C4-2B (cell line): ENCODE data around the gene PAK5.

Experiments
- ZFX ChIP-seq: fragments of 450-650 bp; IDR thresholded peaks from 2 replicates; pipeline ENCODE4 v1.6.1; 2017
- TF ChIP-seq, protein P1 (sequence below): fragments of 450-650 bp; conservative IDR thresholded peaks from 2 replicates; pipeline ENCODE4 v1.5.1; 2017; ENCODE audit warnings: mild to moderate bottlenecking

DNA sequence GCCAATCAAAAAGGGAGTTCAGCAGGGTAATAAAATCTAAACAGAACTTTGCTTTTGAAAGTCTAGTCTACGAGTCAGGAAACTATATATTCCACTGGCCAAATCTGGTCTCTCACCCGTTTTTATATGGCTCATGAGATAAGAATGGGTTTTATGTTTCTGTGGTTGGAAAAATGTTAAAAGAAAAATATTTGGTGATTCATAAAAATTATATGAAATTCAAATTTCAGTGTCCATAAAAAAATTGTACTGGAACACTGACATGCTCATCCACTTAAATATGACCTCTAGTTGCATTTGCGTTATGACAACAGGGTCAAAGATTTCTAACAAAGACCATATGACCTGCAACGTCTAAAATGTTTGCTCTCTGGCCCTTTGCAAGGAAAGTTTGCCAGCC lies 346.8 kb downstream of the PAK5 start:
- TF ChIP-seq, protein P1, sequence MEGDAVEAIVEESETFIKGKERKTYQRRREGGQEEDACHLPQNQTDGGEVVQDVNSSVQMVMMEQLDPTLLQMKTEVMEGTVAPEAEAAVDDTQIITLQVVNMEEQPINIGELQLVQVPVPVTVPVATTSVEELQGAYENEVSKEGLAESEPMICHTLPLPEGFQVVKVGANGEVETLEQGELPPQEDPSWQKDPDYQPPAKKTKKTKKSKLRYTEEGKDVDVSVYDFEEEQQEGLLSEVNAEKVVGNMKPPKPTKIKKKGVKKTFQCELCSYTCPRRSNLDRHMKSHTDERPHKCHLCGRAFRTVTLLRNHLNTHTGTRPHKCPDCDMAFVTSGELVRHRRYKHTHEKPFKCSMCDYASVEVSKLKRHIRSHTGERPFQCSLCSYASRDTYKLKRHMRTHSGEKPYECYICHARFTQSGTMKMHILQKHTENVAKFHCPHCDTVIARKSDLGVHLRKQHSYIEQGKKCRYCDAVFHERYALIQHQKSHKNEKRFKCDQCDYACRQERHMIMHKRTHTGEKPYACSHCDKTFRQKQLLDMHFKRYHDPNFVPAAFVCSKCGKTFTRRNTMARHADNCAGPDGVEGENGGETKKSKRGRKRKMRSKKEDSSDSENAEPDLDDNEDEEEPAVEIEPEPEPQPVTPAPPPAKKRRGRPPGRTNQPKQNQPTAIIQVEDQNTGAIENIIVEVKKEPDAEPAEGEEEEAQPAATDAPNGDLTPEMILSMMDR: no peak
- TF ChIP-seq ZFX: no peak
